Body of pancreas (tissue), 4 donors: ENCODE data around the gene ALOX15B. TPM values are rescaled to one million over a fixed set of nuclear protein-coding genes. Genes with fewer than 3 reads are reported as not detected.
"Not testable (repeated sequence)": the region's sequence is repeated elsewhere in the genome, so short reads cannot be mapped to it uniquely, and the experiment has no call there.

Experiments
- ATAC-seq: fragments of 150-250 bp; one replicate; pipeline ENCODE4 v1.9.1; 2016
- DNase-seq, 4 donors: peaks; one replicate each; pipeline ENCODE4 v3.0.0-alpha.2; 2019
- H3K27ac ChIP-seq, 4 donors: fragments of 200-600 bp; sonication (generic); 1 replicate in 3 of 4; 2 replicates in 1 of 4; pipeline versions ENCODE4 v1.5.1 to v1.6.1; 2016 to 2019; ENCODE audit warnings: mild to moderate bottlenecking in 1 of 4, mixed read lengths in 1 of 4, moderate library complexity in 1 of 4
- H3K27me3 ChIP-seq, 2 donors: fragments of 200-600 bp; sonication (generic); one replicate each; pipeline ENCODE4 v1.6.0; 2016; ENCODE audit warnings: mild to moderate bottlenecking in 1 of 2
- H3K36me3 ChIP-seq, 2 donors: fragments of 200-600 bp; sonication (generic); replicated peaks in 1 of 2; 2 replicates each; pipeline ENCODE4 v1.5.1; 2016; ENCODE audit warnings: low read depth in 2 of 2; ENCODE audit not compliant: insufficient read depth in 1 of 2
- H3K4me1 ChIP-seq: fragments of 200-600 bp; sonication (generic); one replicate; pipeline ENCODE4 v1.6.0; 2016
- H3K4me3 ChIP-seq, 2 donors: fragments of 200-600 bp; sonication (generic); 1 replicate in 1 of 2; 2 replicates in 1 of 2; pipeline ENCODE4 v1.5.1; 2016 to 2019
- H3K9me3 ChIP-seq, 3 donors: fragments of 200-600 bp; sonication (generic); 1 replicate in 2 of 3; 2 replicates in 1 of 3; pipeline ENCODE4 v1.5.1; 2016
- POLR2A ChIP-seq, 3 donors: fragments of 450-650 bp; IDR thresholded peaks; one replicate each; pipeline ENCODE4 v1.6.1; 2016; ENCODE audit warnings: antibody characterized with exemption in 3 of 3, mild to moderate bottlenecking in 2 of 3
- WGBS, 2 donors: methylation state at CpG; one replicate each; pipeline ENCODE4 v1.1.5; 2017; 5-methylcytosine and 5-hydroxymethylcytosine counted together
- intact Hi-C: fragments of 100-400 bp; cut with DNase I; formaldehyde crosslinking; loops from one replicate; pipeline ENCODE4 v1.15.1; 2023
- total RNA-seq, 2 donors: library from RNA; depleted of rRNA; stranded (reverse); fragments of >200 nt; gene quantifications; one replicate each; pipeline ENCODE4 v1.1.0, GENCODE V29; 2016
- TF ChIP-seq, protein P1 (sequence below), 7 experiments: fragments of 450-650 bp in 4 of 7; fragments of 200-600 bp in 3 of 7; sonication (generic) in 3 of 7; IDR thresholded peaks; one replicate each; pipeline ENCODE4 v1.5.1; 2016 to 2019; ENCODE audit warnings: antibody characterized with exemption in 7 of 7

Gene ALOX15B
- total RNA-seq, 2 donors from 2014 or later: 1.3 TPM; not detected in 1

DNA sequence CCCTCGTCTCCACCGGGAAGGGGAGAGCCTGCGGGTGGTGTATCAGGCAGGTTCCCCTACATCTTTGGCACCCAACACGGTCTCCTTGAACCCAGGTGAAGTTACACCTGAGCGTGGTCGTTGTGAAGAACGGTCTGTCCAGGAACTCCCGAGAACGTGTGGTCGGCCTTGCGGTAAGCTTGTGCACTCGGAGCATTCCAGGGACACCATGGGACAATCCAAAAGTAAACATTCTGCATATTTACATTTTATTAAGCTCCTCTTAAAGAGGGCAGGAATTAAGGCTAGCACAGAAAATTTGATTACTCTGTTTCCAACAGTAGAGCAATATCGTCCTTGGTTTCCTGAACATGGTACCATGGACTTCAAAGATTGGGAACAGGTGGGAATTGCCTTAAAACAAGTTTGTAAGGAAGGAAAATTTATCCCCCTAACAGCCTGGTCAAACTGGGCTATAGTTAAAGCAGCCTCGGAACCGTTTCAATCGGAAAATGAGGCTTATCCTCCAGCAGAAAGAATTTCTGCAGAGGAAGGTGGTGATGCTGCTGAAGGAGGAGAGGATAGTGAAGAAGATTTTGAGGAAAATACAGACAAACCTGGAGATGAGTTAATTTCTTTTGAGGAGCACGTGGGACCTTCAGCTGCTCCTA is 18.2 kb downstream of the ALOX15B start:
- Histone ChIP-seq H3K27ac (peak overlapping the region in 1 of 4 donors; percentile 70), H3K4me3 (no peak overlapping the region), H3K27me3 (peaks cover 3 to 16% of the 10 kb centered on the region in 2 donors), H3K9me3 (no peaks in the 10 kb centered on the region), H3K36me3 (no peaks in the 10 kb centered on the region), H3K4me1 (peaks cover 24% of the 10 kb centered on the region)
- no peak for ATAC-seq
- TF ChIP-seq POLR2A (IDR thresholded peaks at IDR 0.05): no peak
- TF ChIP-seq, protein P1, sequence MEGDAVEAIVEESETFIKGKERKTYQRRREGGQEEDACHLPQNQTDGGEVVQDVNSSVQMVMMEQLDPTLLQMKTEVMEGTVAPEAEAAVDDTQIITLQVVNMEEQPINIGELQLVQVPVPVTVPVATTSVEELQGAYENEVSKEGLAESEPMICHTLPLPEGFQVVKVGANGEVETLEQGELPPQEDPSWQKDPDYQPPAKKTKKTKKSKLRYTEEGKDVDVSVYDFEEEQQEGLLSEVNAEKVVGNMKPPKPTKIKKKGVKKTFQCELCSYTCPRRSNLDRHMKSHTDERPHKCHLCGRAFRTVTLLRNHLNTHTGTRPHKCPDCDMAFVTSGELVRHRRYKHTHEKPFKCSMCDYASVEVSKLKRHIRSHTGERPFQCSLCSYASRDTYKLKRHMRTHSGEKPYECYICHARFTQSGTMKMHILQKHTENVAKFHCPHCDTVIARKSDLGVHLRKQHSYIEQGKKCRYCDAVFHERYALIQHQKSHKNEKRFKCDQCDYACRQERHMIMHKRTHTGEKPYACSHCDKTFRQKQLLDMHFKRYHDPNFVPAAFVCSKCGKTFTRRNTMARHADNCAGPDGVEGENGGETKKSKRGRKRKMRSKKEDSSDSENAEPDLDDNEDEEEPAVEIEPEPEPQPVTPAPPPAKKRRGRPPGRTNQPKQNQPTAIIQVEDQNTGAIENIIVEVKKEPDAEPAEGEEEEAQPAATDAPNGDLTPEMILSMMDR (IDR thresholded peaks at IDR 0.05): no peak
- DNase-seq: no peak
- 32 to 33% methylated on average over 17 of the region's 17 CpGs for WGBS, 2 donors
- intact Hi-C loops: no loop called here

DNA sequence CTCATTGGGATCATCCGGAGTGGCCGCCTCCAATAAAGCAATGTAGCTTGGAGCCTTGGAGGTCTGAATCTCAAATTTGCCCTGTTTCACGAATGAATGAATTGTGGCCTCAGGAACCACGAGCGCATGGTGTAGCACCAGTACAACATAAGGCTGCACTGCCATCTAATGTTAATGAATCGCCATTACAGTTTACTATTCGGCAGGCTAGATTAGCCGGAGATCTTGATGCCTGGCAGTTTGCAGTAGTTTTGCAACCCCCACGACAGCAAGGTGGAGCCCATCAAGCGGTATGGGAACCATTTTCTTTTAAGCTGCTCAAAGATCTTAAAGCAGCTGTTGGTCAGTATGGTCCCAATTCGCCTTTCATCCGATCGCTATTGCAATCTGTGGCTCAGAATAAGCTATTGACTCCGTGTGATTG is 18.8 kb downstream of the ALOX15B start:
- Histone ChIP-seq H3K36me3 (no peaks in the 10 kb centered on the region), H3K4me1 (peaks cover 24% of the 10 kb centered on the region), H3K27me3 (peaks cover 4 to 22% of the 10 kb centered on the region in 2 donors), H3K9me3 (no peaks in the 10 kb centered on the region), H3K27ac (no peak overlapping the region), H3K4me3 (no peak overlapping the region)
- 6 to 8% methylated on average over 11 to 14 of the region's 14 CpGs for WGBS, 2 donors
- no peak for TF ChIP-seq POLR2A (IDR thresholded peaks at IDR 0.05)
- TF ChIP-seq, protein P1 (IDR thresholded peaks at IDR 0.05): peak; percentile 57 to 91 (median 84)
- DNase-seq (peak; percentile 50 to 79 (median 69)), ATAC-seq (peak; percentile 88)
- intact Hi-C loops: no loop called here

DNA sequence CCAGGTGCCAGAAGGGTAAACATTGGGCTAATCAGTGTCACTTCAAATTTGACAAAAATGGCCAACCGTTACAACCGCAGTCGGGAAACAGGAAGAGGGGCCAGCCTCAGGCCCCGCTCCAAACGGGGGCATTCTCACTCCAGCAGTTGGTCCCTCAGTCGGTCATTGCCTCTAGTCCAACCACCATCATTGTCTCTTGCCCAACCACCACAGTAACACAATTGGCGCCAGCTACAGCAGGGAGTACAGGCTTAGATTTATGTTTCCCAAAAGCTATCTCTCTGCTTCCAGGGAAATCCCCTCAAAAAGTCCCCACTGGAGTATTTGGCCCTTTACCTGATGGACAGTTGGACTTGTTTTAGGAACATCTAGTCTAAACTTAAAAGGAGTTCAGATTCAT is 20.3 kb downstream of the ALOX15B start:
- no peak for ATAC-seq
- Histone ChIP-seq H3K36me3 (no peaks in the 10 kb centered on the region), H3K9me3 (no peaks in the 10 kb centered on the region), H3K4me1 (peaks cover 24% of the 10 kb centered on the region), H3K4me3 (no peak overlapping the region), H3K27ac (no peak overlapping the region), H3K27me3 (peaks cover 4 to 25% of the 10 kb centered on the region in 2 donors)
- TF ChIP-seq, protein P1 (IDR thresholded peaks at IDR 0.05): no peak
- 3 to 4% methylated on average over 7 of the region's 7 CpGs for WGBS, 2 donors
- DNase-seq: no peak
- intact Hi-C loops: no loop called here

DNA sequence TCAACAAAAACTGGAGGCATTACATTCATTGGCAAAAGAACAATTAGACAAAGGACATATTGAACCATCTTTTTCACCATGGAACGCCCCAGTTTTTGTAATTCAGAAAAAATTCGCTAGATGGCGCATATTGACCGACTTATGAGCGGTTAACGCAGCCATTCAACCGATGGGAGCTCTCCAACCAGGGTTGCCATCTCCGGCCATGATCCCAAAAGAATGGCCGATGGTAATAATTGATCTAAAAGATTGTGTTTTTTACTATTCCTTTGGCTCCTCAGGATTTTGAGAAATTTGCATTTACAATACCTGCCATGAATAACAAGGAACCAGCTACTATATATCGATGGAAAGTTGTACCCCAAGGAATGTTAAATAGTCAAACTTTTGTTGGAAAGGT is 21.4 kb downstream of the ALOX15B start:
- peak; percentile 64 for ATAC-seq
- intact Hi-C loops: no loop called here

DNA sequence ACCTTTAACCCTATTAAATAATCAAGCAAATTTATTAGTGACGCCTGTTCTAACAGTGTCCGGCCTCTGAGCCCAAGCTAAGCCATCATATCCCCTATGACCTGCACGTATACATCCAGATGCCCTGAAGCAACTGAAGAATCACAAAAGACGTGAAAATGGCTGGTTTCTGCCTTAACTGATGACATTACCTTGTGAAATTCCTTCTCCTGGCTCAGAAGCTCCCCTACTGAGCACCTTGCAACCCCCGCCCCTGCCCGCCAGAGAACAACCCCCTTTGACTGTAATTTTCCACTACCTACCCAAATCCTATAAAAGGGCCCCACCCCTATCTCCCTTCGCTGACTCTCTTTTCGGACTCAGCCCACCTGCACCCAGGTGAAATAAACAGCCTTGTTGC is 23.0 kb downstream of the ALOX15B start:
- H3K27ac ChIP-seq, H3K36me3 ChIP-seq, H3K4me3 ChIP-seq, DNase-seq, H3K9me3 ChIP-seq, intact Hi-C loops, ATAC-seq: not testable (repeated sequence)
- peaks cover 17% of the 10 kb centered on the region for H3K4me1 ChIP-seq
- 54 to 56% methylated on average over 8 of the region's 8 CpGs for WGBS, 2 donors
- H3K27me3 ChIP-seq: peaks cover 4 to 19% of the 10 kb centered on the region in 2 donors

More for the DNA sequence above, 21.4 kb downstream of the ALOX15B start:
- H3K9me3 ChIP-seq: no peaks in the 10 kb centered on the region
- no peak overlapping the region for H3K4me3 ChIP-seq
- H3K36me3 ChIP-seq: no peaks in the 10 kb centered on the region
- TF ChIP-seq, protein P1 (IDR thresholded peaks at IDR 0.05): peak; percentile 45 to 81 (median 76)
- no peak for TF ChIP-seq POLR2A (IDR thresholded peaks at IDR 0.05)
- H3K27me3 ChIP-seq: peaks cover 4 to 25% of the 10 kb centered on the region in 2 donors
- no peak overlapping the region for H3K27ac ChIP-seq
- peaks cover 24% of the 10 kb centered on the region for H3K4me1 ChIP-seq
- peak; percentile 64 to 77 (median 69) for DNase-seq
- 7% methylated on average over 10 of the region's 10 CpGs for WGBS, 2 donors
